A673 (cell line): ENCODE measurements around the gene EHMT1.

Experiments
- EZH2 ChIP-seq: fragments of 200-600 bp; sonication (generic); IDR thresholded peaks from 2 replicates; pipeline ENCODE4 v1.6.1; 2017; ENCODE audit warnings: borderline replicate concordance, low read depth, mild to moderate bottlenecking, mixed read lengths, antibody characterized with exemption, low read length; ENCODE audit not compliant: poor library complexity, severe bottlenecking
- TF ChIP-seq, protein P1 (sequence below): fragments of 300-800, 200-600 bp; sonication (generic); conservative IDR thresholded peaks from 2 replicates; pipeline ENCODE4 v1.5.1; 2017; ENCODE audit warnings: low read depth, mild to moderate bottlenecking, antibody characterized with exemption, low read length, moderate library complexity, mixed read lengths

DNA sequence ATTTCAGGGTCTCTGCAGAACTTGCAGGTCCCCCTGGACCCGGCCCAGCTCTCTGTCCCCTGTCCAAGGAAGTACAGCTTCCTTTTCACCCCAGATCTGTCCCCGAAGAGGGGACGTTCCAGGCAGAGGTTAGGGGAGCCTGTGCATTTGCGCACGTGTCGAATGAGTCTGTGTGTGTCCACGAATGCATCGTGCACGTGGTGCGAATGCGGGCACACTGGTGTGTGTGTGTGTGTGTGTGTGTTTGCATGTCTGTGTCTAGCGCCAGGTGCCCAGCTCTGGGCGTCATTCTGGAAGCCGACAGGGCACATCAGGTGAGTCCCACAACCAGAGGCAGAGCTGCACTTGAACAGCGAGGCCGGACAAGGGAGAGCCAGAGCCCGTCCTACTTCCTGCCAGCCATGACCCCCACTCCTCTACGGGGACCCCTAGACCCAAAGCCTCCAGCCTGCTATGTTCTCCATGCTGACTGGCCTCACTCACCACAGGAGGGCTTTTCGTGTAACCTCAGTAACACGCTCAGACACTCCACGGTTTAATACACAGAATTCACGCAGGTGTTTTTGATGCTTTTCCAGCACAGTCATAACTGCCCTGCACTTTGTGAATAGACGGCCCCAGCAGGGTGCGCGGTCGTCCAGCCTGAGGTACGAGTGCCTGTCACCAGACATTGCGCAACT, 217.5 kb downstream of the EHMT1 start:
- TF ChIP-seq, protein P1, sequence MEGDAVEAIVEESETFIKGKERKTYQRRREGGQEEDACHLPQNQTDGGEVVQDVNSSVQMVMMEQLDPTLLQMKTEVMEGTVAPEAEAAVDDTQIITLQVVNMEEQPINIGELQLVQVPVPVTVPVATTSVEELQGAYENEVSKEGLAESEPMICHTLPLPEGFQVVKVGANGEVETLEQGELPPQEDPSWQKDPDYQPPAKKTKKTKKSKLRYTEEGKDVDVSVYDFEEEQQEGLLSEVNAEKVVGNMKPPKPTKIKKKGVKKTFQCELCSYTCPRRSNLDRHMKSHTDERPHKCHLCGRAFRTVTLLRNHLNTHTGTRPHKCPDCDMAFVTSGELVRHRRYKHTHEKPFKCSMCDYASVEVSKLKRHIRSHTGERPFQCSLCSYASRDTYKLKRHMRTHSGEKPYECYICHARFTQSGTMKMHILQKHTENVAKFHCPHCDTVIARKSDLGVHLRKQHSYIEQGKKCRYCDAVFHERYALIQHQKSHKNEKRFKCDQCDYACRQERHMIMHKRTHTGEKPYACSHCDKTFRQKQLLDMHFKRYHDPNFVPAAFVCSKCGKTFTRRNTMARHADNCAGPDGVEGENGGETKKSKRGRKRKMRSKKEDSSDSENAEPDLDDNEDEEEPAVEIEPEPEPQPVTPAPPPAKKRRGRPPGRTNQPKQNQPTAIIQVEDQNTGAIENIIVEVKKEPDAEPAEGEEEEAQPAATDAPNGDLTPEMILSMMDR = no peak
- TF ChIP-seq EZH2 = no peak
